Suprapubic skin (tissue), 3 donors: ENCODE results near the gene RNF111.
A peak's percentile ranks its signal among the peaks of the same experiment; 100 is the strongest.

ENCODE experiments used
- POLR2AphosphoS5 ChIP-seq, 3 donors: sonication (generic); formaldehyde crosslinking; IDR thresholded peaks; one replicate each; pipeline ENCODE4 v1.6.1; 2017; ENCODE audit warnings: antibody characterized with exemption in 3 of 3
- TF ChIP-seq, protein P1 (sequence below), 2 donors: fragments of 200-600 bp in 1 of 2; fragments of 450-650 bp in 1 of 2; sonication (generic) in 1 of 2; IDR thresholded peaks; one replicate each; pipeline ENCODE4 v1.5.1; 2016 to 2019; ENCODE audit warnings: antibody characterized with exemption in 2 of 2, mild to moderate bottlenecking in 1 of 2, moderate library complexity in 1 of 2

DNA sequence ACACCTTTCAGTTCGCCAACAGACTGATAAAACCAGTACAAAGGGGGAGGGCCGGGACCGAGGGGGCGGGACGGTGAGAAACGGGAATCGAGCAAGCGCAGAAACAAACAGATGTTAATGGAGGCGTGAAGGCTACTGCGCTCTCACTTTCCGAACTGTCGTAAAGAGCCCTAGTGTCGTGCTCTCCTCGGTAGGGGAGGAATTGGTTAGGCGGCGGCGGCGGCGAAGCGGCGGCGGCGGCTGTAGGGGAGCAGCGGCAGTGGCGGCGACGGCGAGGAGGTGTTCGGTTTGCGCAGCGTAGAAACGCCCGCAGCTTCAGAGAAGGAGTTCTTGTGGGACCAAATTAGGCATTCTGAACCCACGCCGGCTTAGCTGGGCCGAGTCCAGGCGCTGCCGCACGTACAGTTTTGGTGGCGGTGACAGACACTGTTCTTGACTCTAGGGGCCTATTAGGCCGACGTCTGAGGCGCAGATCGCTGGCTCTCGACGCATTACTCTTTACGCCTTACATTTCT is at the start of gene RNF111:
- peak in 1 of 3 donors; percentile 44 for TF ChIP-seq POLR2AphosphoS5 (IDR thresholded peaks at IDR 0.05)
- TF ChIP-seq, protein P1, sequence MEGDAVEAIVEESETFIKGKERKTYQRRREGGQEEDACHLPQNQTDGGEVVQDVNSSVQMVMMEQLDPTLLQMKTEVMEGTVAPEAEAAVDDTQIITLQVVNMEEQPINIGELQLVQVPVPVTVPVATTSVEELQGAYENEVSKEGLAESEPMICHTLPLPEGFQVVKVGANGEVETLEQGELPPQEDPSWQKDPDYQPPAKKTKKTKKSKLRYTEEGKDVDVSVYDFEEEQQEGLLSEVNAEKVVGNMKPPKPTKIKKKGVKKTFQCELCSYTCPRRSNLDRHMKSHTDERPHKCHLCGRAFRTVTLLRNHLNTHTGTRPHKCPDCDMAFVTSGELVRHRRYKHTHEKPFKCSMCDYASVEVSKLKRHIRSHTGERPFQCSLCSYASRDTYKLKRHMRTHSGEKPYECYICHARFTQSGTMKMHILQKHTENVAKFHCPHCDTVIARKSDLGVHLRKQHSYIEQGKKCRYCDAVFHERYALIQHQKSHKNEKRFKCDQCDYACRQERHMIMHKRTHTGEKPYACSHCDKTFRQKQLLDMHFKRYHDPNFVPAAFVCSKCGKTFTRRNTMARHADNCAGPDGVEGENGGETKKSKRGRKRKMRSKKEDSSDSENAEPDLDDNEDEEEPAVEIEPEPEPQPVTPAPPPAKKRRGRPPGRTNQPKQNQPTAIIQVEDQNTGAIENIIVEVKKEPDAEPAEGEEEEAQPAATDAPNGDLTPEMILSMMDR (IDR thresholded peaks at IDR 0.05) = no peak
